OCI-M2 (cell line): ENCODE measurements around the gene CHI3L1.

ENCODE experiments used
- DNase-seq: peaks from one replicate; lab custom pipeline; 2025; ENCODE audit not compliant: unreplicated experiment; lab: John Stamatoyannopoulos, UW

Gene CHI3L1

GRCh38 chr1:203181586-203182386 is 4.7 kb downstream of the CHI3L1 start:
- no peak for DNase-seq

GRCh38 chr1:203180611-203181330 is 5.7 kb downstream of the CHI3L1 start:
- no peak for DNase-seq

- DNase-seq = no peak
Observed at GRCh38 chr1:203179667-203180005, 6.9 kb downstream of the CHI3L1 start.

- DNase-seq = no peak
Observed at GRCh38 chr1:203178821-203179666, 7.5 kb downstream of the CHI3L1 start.

- no peak for DNase-seq
Observed at GRCh38 chr1:203178083-203178482, 8.4 kb downstream of the CHI3L1 start.

GRCh38 chr1:203177470-203178039 is 8.9 kb downstream of the CHI3L1 start:
- no peak for DNase-seq

- no peak for DNase-seq
Observed at GRCh38 chr1:203177036-203177405, 9.5 kb downstream of the CHI3L1 start.

GRCh38 chr1:203176273-203177035 is 10.1 kb downstream of the CHI3L1 start:
- DNase-seq = no peak

GRCh38 chr1:203175827-203176241 is 10.7 kb downstream of the CHI3L1 start:
- DNase-seq = no peak

GRCh38 chr1:203175237-203175826 is 11.2 kb downstream of the CHI3L1 start, which contains the start of gene MYBPH:
TSS of gene MYBPH (minus strand) at chr1:203175826. CDS start at chr1:203175755, 71 bp downstream.
- DNase-seq = no peak

GRCh38 chr1:203174324-203174985 is 12.0 kb downstream of the CHI3L1 start:
- no peak for DNase-seq

- DNase-seq = no peak
Observed at GRCh38 chr1:203173566-203173965, 12.9 kb downstream of the CHI3L1 start.

- no peak for DNase-seq
Observed at GRCh38 chr1:203173011-203173555, 13.4 kb downstream of the CHI3L1 start.

GRCh38 chr1:203172184-203173010 is 14.1 kb downstream of the CHI3L1 start:
- no peak for DNase-seq

- no peak for DNase-seq
Observed at GRCh38 chr1:203171341-203172183, 14.9 kb downstream of the CHI3L1 start.

GRCh38 chr1:203170625-203171330 is 15.7 kb downstream of the CHI3L1 start:
- DNase-seq = no peak
